Measurements from ENCODE around the gene WDR83. TPM values are rescaled to one million over a fixed set of nuclear protein-coding genes. Genes with fewer than 3 reads are reported as not detected.

Gene WDR83
- total and polyA plus RNA-seq, 2 of the 4 experiments (the other 2 are of a cell fraction) = 5.9 to 8.9 TPM

GRCh38 chr19:12657966-12658365, 8.6 kb upstream of the WDR83 start:
- DNase-seq = no peak
- no peaks in the 10 kb centered on the region for H3K27me3 ChIP-seq (ENCODE audit: control insufficient read depth, insufficient read depth, low read length)
- no peaks in the 10 kb centered on the region for H3K9me3 ChIP-seq (ENCODE audit: control insufficient read depth, insufficient read depth, low read length)
- H3K9me1 ChIP-seq (ENCODE audit: insufficient read depth, low read length) = no peaks in the 10 kb centered on the region
- no peaks in the 10 kb centered on the region for H3K4me1 ChIP-seq (ENCODE audit: control insufficient read depth, insufficient read depth, low read length)
- H3K4ac ChIP-seq (ENCODE audit: low read depth, low read length) = no peak overlapping the region
- no peak overlapping the region for H3K14ac ChIP-seq (replicated peaks; ENCODE audit: low read depth, low read length)
- H3K36me3 ChIP-seq (ENCODE audit: control insufficient read depth, insufficient read depth, low read length) = peaks cover 41% of the 10 kb centered on the region
- H2BK5ac ChIP-seq (ENCODE audit: low read depth, low read length, poor library complexity, severe bottlenecking) = no peak overlapping the region
- no TSS peak for BruUV-seq (replicated peaks)
- H2BK120ac ChIP-seq (ENCODE audit: low read depth, low read length) = no peak overlapping the region
- H3K56ac ChIP-seq (ENCODE audit: extremely low read depth, insufficient read depth, low read length) = no peak overlapping the region
- no peak overlapping the region for H4K91ac ChIP-seq (ENCODE audit: insufficient read depth, low read depth, low read length)
- no peak overlapping the region for H3K4me2 ChIP-seq (ENCODE audit: low read depth, low read length)
- H3K27ac ChIP-seq (ENCODE audit: insufficient read depth, low read length) = no peak overlapping the region
- no peak overlapping the region for H2AK9ac ChIP-seq (replicated peaks; ENCODE audit: low read depth, low read length, poor library complexity)
- no CpG with 5 or more reads among the region's 22 CpGs for WGBS, 2 experiments (ENCODE audit: extremely low coverage in 2 of 2, insufficient read length in 1 of 2)
- no peak overlapping the region for H2AFZ ChIP-seq (replicated peaks; ENCODE audit: low read length, poor library complexity)
- H2AK5ac ChIP-seq (ENCODE audit: low read depth, low read length) = no peak overlapping the region
- intact Hi-C loops (cut with micrococcal nuclease) (no loop called here), dilution Hi-C loops (cut with HindIII; ENCODE audit: low sequenced_read_pairs, unreplicated experiment) (no loop called here), in situ Hi-C loops (cut with MboI; ENCODE audit: low sequenced_read_pairs) (no loop called here)
- no peak overlapping the region for H4K5ac ChIP-seq (ENCODE audit: low read depth, low read length)
- CTCF ChIA-PET = no interaction called here
- no peak overlapping the region for H3K4me3 ChIP-seq (ENCODE audit: insufficient read depth, low read depth, low read length)
- H2BK15ac ChIP-seq (ENCODE audit: low read depth, low read length) = no peak overlapping the region
- H4K8ac ChIP-seq (ENCODE audit: low read depth in 2 of 2, low read length in 2 of 2) = no peak overlapping the region
- POLR2A ChIA-PET (ENCODE audit: unreplicated experiment) = no interaction called here
- H3K9ac ChIP-seq (ENCODE audit: low read depth, low read length) = no peak overlapping the region
- no peaks in the 10 kb centered on the region for H4K20me1 ChIP-seq (ENCODE audit: insufficient read depth, low read length)
- no peak overlapping the region for H3K18ac ChIP-seq (ENCODE audit: low read depth, low read length)
- H2BK20ac ChIP-seq (ENCODE audit: low read depth, low read length) = no peak overlapping the region
- no peaks in the 10 kb centered on the region for H3K79me1 ChIP-seq (ENCODE audit: low read depth in 1 of 2, low read length in 2 of 2)
- no peak overlapping the region for H3K23ac ChIP-seq (ENCODE audit: low read depth, low read length)
- no peak for TF ChIP-seq SMC3 (IDR thresholded peaks at IDR 0.05; ENCODE audit: low read depth, low read length)
- TF ChIP-seq BHLHE40 (IDR thresholded peaks at IDR 0.05; ENCODE audit: low read depth, low read length) = no peak
- TF ChIP-seq CEBPB (IDR thresholded peaks at IDR 0.05; ENCODE audit: low read depth, low read length) = no peak
- no peak for TF ChIP-seq FOS (IDR thresholded peaks at IDR 0.05; ENCODE audit: low read depth, low read length)
- TF ChIP-seq, protein P1, sequence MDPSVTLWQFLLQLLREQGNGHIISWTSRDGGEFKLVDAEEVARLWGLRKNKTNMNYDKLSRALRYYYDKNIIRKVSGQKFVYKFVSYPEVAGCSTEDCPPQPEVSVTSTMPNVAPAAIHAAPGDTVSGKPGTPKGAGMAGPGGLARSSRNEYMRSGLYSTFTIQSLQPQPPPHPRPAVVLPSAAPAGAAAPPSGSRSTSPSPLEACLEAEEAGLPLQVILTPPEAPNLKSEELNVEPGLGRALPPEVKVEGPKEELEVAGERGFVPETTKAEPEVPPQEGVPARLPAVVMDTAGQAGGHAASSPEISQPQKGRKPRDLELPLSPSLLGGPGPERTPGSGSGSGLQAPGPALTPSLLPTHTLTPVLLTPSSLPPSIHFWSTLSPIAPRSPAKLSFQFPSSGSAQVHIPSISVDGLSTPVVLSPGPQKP (IDR thresholded peaks at IDR 0.05; ENCODE audit: borderline replicate concordance, low read depth, low read length) = no peak
- TF ChIP-seq, protein P2, sequence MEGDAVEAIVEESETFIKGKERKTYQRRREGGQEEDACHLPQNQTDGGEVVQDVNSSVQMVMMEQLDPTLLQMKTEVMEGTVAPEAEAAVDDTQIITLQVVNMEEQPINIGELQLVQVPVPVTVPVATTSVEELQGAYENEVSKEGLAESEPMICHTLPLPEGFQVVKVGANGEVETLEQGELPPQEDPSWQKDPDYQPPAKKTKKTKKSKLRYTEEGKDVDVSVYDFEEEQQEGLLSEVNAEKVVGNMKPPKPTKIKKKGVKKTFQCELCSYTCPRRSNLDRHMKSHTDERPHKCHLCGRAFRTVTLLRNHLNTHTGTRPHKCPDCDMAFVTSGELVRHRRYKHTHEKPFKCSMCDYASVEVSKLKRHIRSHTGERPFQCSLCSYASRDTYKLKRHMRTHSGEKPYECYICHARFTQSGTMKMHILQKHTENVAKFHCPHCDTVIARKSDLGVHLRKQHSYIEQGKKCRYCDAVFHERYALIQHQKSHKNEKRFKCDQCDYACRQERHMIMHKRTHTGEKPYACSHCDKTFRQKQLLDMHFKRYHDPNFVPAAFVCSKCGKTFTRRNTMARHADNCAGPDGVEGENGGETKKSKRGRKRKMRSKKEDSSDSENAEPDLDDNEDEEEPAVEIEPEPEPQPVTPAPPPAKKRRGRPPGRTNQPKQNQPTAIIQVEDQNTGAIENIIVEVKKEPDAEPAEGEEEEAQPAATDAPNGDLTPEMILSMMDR (conservative IDR thresholded peaks at IDR 0.05; ENCODE audit: low read depth, low read length) = no peak
- TF ChIP-seq RAD21 (IDR thresholded peaks at IDR 0.05; ENCODE audit: low read length) = no peak
- no peak for TF ChIP-seq MAFK (IDR thresholded peaks at IDR 0.05; ENCODE audit: low read depth, low read length)
- no peak for TF ChIP-seq NFE2L2 (IDR thresholded peaks at IDR 0.05; ENCODE audit: low read depth, low read length)
- no peak for TF ChIP-seq MAZ (IDR thresholded peaks at IDR 0.05; ENCODE audit: borderline replicate concordance, low read depth, low read length)
- no peak for TF ChIP-seq RCOR1 (IDR thresholded peaks at IDR 0.05; ENCODE audit: insufficient replicate concordance, low read length)
- no peak for TF ChIP-seq RFX5 (IDR thresholded peaks at IDR 0.05; ENCODE audit: low read depth, low read length)
- no peak for TF ChIP-seq POLR2A (IDR thresholded peaks at IDR 0.05; ENCODE audit: low read depth, low read length)
- TF ChIP-seq CHD1 (IDR thresholded peaks at IDR 0.05; ENCODE audit: low read depth, low read length) = no peak
- TF ChIP-seq USF2 (IDR thresholded peaks at IDR 0.05; ENCODE audit: low read depth, low read length) = no peak
- TF ChIP-seq MXI1 (IDR thresholded peaks at IDR 0.05; ENCODE audit: borderline replicate concordance, low read depth, low read length) = no peak
- ATAC-seq (ENCODE audit: low read depth) = no peak
